SH-SY5Y (cell line): ENCODE data around the gene SLCO3A1.

Experiments
- GATA2 ChIP-seq: IDR thresholded peaks from 2 replicates; pipeline ENCODE4 v1.6.1; 2011; ENCODE audit warnings: mild to moderate bottlenecking, low read depth, low read length
- GATA3 ChIP-seq: IDR thresholded peaks from 2 replicates; pipeline ENCODE4 v1.6.1; 2011; ENCODE audit warnings: low read depth, mild to moderate bottlenecking, low read length, moderate library complexity

- TF ChIP-seq GATA3, result no peak
- TF ChIP-seq GATA2, result no peak
Observed at GRCh38 chr15:92117261-92117731, 263.8 kb downstream of the SLCO3A1 start.
